Measurements from ENCODE around the gene DGKI. TPM values are rescaled to one million over a fixed set of nuclear protein-coding genes. Genes with fewer than 3 reads are reported as not detected.

Gene DGKI
- total and polyA plus RNA-seq, 2 of the 4 experiments (the other 2 are of a cell fraction) = 3.9 to 15.8 TPM

DNA sequence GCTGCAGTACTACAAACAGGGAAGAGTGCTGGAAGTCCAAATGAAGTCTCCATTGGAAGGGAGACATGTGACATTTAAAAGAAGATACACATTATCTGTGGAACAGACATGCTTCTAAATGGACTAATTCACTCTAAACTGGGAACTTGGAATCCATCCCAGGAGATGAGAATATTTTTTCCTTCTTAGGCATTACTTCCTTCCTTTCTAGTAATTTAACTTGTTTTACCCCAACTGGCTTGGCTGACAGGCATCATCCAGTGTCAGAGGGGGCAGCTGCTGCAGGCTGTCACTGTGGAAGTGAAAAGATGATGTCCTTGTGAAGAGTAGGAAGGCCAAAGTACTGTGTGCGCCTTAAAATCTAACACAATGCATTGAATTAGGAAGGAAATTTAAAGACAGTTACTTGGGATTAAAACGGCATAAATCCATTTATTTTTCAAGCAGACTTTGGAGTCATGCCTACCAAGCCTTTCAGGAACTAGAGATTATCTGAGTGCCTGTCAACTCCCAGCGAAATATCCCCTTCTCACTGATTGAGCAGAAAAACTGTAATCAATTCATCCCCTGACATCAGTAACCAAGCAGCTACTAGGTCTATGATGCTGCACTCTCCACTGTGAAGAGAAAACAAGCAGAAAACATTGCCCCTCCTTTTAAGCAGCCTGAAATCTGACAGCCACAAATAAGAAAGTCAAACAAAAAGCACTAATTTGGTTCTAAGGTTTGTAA lies 161.2 kb downstream of the DGKI start:
- no TSS peak for BruUV-seq (replicated peaks)
- dilution Hi-C loops (cut with HindIII; ENCODE audit: low sequenced_read_pairs, unreplicated experiment) = no loop called here
- Histone ChIP-seq H2AK9ac (replicated peaks; ENCODE audit: low read depth, low read length, poor library complexity) (no peak overlapping the region), H3K9ac (ENCODE audit: low read depth, low read length) (no peak overlapping the region), H4K8ac (ENCODE audit: low read depth in 2 of 2, low read length in 2 of 2) (peak overlapping the region in 1 of 2 experiments; percentile 44; a peak in 1 of 4 replicates), H4K20me1 (ENCODE audit: insufficient read depth, low read length) (no peaks in the 10 kb centered on the region), H3K27me3 (ENCODE audit: control insufficient read depth, insufficient read depth, low read length) (no peaks in the 10 kb centered on the region), H3K4me1 (ENCODE audit: control insufficient read depth, insufficient read depth, low read length) (peaks cover 33% of the 10 kb centered on the region), H3K56ac (ENCODE audit: extremely low read depth, insufficient read depth, low read length) (no peak overlapping the region; the same call in 1 of the 2 replicates), H3K18ac (ENCODE audit: low read depth, low read length) (peak overlapping the region; percentile 42; the same call in 1 of the 2 replicates), H3K27ac (ENCODE audit: insufficient read depth, low read length) (no peak overlapping the region), H2BK120ac (ENCODE audit: low read depth, low read length) (peak overlapping the region; percentile 85), H4K91ac (ENCODE audit: insufficient read depth, low read depth, low read length) (peak overlapping the region; percentile 69), H3K9me3 (ENCODE audit: control insufficient read depth, insufficient read depth, low read length) (no peaks in the 10 kb centered on the region), H3K4ac (ENCODE audit: low read depth, low read length) (peak overlapping the region; percentile 69), H3K9me1 (ENCODE audit: insufficient read depth, low read length) (peaks cover 8% of the 10 kb centered on the region; the same call in 1 of the 2 replicates), H2AFZ (replicated peaks; ENCODE audit: low read length, poor library complexity) (no peak overlapping the region), H3K23ac (ENCODE audit: low read depth, low read length) (peak overlapping the region; percentile 50; the same call in 1 of the 2 replicates), H2BK20ac (ENCODE audit: low read depth, low read length) (peak overlapping the region; percentile 79), H3K79me1 (ENCODE audit: low read depth in 1 of 2, low read length in 2 of 2) (peaks cover 0 to 4% of the 10 kb centered on the region in 2 experiments; a peak in 1 of 4 replicates), H2BK15ac (ENCODE audit: low read depth, low read length) (peak overlapping the region; percentile 95; the same call in 2 of the 3 replicates), H3K36me3 (ENCODE audit: control insufficient read depth, insufficient read depth, low read length) (no peaks in the 10 kb centered on the region), H2BK5ac (ENCODE audit: low read depth, low read length, poor library complexity, severe bottlenecking) (peak overlapping the region; percentile 39), H4K5ac (ENCODE audit: low read depth, low read length) (peak overlapping the region; percentile 9; the same call in 1 of the 2 replicates), H3K14ac (replicated peaks; ENCODE audit: low read depth, low read length) (peak overlapping the region; percentile 53), H3K4me3 (ENCODE audit: insufficient read depth, low read depth, low read length) (no peak overlapping the region), H2AK5ac (ENCODE audit: low read depth, low read length) (peak overlapping the region; percentile 70; the same call in 1 of the 2 replicates), H3K4me2 (ENCODE audit: low read depth, low read length) (no peak overlapping the region)
- DNase-seq (no peak), ATAC-seq (ENCODE audit: low read depth) (no peak)
- intact Hi-C loops (cut with micrococcal nuclease) = no loop called here
- TF ChIP-seq, protein P1, sequence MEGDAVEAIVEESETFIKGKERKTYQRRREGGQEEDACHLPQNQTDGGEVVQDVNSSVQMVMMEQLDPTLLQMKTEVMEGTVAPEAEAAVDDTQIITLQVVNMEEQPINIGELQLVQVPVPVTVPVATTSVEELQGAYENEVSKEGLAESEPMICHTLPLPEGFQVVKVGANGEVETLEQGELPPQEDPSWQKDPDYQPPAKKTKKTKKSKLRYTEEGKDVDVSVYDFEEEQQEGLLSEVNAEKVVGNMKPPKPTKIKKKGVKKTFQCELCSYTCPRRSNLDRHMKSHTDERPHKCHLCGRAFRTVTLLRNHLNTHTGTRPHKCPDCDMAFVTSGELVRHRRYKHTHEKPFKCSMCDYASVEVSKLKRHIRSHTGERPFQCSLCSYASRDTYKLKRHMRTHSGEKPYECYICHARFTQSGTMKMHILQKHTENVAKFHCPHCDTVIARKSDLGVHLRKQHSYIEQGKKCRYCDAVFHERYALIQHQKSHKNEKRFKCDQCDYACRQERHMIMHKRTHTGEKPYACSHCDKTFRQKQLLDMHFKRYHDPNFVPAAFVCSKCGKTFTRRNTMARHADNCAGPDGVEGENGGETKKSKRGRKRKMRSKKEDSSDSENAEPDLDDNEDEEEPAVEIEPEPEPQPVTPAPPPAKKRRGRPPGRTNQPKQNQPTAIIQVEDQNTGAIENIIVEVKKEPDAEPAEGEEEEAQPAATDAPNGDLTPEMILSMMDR (conservative IDR thresholded peaks at IDR 0.05; ENCODE audit: low read depth, low read length) = no peak
- TF ChIP-seq SMC3 (IDR thresholded peaks at IDR 0.05; ENCODE audit: low read depth, low read length) = no peak
- no peak for TF ChIP-seq POLR2A (IDR thresholded peaks at IDR 0.05; ENCODE audit: low read depth, low read length)
- TF ChIP-seq BHLHE40 (IDR thresholded peaks at IDR 0.05; ENCODE audit: low read depth, low read length) = no peak
- TF ChIP-seq CEBPB (IDR thresholded peaks at IDR 0.05; ENCODE audit: low read depth, low read length) = no peak
- TF ChIP-seq CHD1 (IDR thresholded peaks at IDR 0.05; ENCODE audit: low read depth, low read length) = no peak
- in situ Hi-C loops (cut with MboI; ENCODE audit: low sequenced_read_pairs) = no loop called here
- ChIA-PET CTCF (no interaction called here), POLR2A (ENCODE audit: unreplicated experiment) (no interaction called here)
- no CpG with 5 or more reads among the region's 3 CpGs for WGBS, 2 experiments (ENCODE audit: extremely low coverage in 2 of 2, insufficient read length in 1 of 2)
